Activated CD8-positive, alpha-beta memory T cell treated with anti-CD3 and anti-CD28 coated beads, Interleukin-2, amount 50 U/mL, for 1 hour (primary cell): ENCODE data around the gene SPATC1L.
"Not testable (repeated sequence)": the region's sequence is repeated elsewhere in the genome, so short reads cannot be mapped to it uniquely, and the experiment has no call there.

ENCODE experiments used
- DNase-seq: peaks from one replicate; pipeline ENCODE4 v3.0.0-alpha.2; 2020; ENCODE audit errors: extremely low read depth

SPATC1L gene

DNA sequence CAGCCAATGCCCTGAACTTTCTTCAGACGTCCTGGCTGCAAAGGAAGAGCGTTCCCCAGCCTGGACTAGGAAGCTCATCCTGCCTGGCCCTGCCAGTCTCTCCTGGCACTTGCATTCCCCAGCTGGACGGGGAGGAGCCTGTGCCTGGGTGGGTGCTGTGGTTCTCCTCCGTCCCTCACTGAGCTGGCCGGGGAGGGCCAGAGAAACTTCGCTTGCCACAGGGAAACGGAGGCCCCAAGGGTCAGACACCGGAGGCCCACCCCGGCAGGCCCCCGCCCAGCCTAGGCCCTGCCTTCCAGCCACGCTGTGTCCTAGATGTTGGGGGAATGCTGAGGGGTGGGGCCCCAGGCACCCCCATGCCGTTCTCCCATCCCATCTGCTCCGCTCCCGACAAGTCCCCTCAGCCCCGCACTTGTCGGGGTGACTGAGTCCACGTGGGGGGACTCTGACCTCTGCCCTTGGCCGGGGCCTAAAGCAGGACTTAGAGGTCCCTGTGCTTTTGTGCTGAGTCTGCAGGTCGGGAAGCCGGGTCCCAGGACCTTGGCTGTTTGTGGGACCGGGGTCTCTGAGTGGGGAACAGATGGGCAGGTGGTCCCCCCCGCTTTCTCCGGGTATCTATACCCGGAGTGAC is 33.7 kb downstream of the SPATC1L start:
- no peak for DNase-seq

DNA sequence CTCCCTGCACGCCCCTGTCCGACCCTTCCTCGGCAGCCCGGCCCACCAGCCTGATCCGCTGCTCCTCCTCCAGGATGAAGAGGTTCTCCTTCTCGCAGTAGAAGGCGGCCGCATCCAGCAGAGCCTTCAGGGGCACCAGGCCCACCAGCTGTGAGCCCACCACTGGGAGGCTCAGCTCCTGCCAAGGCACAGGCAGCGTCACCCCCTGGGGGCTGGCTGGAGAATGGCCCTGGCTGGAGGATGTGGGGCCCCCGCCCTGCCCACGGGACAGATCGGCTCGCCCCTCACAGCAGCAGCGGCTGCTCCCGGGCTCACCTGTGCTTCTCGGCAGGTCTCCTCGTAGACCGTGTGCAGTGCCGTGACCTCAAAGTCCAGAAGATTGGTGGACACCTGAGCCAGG is 34.2 kb downstream of the SPATC1L start:
- no peak for DNase-seq

DNA sequence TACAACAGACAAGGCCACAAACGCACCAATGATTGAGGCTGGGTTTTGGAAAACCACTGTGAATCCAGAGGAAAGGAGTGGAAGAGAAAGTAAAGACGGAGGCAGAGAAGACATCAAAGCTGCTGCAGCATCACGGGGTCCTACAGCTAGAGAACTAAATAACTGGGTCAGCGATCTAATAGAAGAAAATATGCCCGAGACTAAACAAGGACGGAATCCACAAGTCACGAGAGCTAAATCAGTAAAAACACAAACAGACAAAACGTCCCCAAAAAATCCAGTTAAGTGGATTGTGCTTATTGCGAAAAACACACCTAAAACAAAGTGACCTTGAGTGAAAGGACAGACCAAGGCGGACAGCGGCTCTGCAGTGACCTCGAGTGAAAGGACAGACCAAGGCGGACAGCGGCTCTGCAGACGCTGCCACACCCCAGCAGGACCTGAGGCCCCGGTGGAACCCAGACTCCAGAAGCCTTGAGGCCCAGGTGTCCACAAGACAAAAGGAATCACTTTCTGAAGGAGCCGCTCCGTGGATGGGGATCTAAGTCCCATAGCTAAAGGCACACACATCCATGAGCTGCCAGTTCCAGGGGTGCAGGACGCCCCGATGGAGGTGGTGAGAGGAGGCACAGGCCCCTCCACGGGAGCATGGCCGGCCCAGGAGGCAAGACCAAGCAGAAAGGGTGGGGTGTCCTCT is 34.9 kb downstream of the SPATC1L start:
- DNase-seq, result no peak

DNA sequence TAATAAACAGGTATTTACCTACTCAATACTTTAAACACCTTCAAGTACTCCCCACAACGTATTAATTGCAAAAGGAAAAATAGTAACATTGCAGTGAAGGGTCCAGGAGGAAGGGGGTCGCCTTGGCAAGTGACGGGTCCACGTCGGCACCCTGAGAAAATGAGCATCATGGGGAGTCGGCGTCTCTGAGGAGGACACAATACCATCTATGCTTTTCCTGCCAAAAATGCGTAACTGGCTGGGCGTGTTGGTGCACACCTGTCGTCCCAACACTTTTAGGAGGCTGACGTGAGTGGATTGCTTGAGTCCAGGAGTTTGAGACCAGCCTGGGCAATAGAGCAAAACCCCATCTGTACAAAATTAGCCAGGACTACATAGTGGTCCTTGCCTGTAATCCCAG is 36.2 kb downstream of the SPATC1L start:
- no peak for DNase-seq

DNA sequence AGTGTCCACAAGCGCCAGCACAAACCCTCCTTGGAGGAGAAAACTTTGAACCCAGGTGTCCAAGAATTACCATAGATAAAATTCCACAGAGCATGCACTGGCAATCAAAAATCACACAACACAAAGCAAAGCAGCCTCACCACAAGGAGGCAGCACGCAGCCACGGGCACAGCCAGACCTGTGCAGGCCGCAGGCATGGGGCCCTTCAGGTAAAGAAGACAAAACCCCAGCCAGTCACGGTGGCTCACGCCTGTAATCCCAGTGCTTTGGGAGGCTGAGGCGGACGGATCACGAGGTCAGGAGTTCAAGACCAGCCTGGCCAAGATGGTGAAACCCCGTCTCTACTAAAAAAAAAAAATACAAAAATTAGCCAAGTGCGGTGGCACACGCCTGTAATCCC is 36.8 kb downstream of the SPATC1L start:
- not testable (repeated sequence) for DNase-seq

DNA sequence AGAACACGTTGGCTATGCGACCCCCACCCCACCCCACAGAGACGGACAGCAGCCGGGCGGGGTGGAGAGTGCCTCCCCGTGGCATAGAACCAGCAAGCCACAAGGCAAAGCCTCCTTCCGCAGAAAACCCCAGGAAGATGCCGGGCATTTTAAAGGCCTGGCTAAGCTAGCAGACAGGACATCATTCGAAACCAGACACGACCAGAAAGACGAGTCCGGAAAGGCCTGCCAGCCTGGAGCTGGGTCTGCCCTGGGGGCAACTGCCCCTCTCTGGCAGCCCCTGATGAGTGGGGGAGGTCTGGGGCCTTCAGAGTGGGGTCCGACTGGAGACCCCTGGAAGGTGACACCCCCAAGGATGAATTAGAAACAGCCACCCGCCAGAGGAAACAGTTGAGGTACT is 37.4 kb downstream of the SPATC1L start:
- no peak for DNase-seq

DNA sequence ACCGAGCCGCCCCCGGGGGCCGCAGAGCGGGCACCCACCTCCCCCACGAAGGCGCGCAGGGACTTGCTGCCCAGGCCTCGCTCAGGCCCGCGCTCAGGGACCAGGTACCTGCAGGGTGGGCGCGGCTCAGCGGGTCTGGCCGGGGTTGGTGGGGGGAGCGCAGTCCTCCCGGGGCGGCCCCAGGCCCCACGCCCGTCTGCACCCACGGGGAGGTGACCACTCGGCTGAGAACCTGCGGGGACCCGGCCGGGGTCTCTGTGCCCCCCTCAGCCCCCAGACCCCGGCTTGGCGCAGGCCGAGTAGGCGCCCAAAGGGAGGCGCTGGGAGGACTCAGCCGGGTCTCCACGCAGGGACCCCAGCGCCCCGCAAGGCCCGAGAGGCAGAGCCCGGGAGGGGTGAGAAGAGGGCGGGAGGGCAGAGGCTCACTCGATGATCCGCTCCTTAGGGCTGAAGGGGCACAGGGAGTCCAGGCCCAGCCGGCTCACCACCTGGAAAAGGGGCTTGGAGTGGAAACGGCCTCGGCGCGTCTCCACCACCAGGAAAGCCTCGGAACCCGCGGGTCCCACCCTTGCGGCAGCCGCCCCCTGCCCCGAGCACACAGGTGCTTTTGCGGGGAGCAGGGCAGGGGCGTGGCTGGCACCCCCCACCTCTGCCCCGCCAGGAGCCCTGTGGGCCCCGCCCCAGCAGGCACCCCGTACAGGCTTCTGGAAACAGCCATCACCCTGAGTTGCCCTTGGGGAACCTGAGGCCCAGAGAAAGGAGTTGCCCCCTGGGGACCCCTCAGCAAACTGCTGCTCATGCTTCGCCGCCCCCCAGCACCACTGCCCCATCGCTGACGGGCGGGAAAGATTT is 38.2 kb downstream of the SPATC1L start:
- DNase-seq, result no peak

DNA sequence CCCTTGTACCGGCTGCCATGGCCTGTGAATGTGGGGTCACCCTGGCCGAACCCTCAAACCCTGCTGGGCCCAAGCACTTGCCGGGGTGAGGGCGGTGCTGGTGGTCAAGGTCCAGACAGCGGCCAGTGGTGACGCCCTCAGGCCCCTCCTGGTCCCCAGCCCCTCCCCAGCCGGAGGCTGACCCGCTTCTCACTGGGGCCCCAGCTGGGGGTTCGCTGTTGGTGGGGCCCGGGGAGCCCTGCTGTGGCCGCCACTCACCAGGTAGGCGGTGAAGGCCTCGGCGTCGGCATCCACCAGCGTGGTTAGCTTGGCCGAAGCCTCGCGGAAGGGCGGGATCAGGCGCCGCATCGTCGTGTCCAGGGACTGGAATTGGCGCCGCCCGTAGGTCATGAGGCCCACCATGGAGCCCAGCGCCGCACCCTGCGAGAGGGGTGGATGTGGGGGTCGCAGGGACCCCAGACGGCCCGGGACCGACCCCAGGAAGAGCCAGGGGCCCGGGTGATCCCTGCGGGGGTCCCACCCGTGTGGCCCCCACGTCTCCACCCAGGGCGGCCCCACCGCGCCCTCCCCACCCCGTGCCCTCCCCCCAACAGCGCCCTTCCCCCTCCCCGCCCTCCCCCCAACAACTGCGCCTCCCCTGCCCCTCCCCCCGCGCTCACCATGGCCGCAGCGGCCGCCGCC is 39.0 kb downstream of the SPATC1L start:
- DNase-seq, result no peak

DNA sequence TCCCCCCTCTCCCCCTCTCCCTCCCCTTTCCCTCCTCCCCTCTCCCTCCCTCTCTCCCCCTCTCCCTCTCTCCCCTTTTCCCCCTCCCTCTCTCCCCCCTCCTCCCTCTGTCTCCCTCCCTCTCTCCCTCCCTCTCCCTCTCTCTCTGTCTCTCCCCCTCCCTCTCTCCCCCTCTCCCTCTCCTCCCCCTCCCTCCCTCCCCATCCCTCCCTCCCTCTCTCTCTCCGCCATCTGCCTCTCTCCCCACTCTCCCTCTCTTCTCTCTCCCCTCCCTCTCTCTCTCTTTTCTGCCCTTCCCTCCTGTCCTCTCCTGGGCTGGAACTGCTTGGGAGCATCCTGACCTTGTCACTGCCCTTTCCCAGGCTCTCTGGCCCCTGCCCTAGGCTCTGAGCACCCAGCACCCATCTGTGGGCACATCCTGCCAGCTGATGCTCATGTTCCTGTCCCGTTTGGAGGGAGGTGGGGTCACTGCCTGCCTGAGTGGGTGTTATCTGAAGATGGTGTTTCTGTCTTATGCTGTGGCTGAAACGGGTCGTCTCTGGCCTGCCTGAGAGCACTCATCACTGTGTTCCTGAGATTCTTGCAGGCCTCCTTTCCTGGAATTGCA is 39.7 kb downstream of the SPATC1L start:
- no peak for DNase-seq

DNA sequence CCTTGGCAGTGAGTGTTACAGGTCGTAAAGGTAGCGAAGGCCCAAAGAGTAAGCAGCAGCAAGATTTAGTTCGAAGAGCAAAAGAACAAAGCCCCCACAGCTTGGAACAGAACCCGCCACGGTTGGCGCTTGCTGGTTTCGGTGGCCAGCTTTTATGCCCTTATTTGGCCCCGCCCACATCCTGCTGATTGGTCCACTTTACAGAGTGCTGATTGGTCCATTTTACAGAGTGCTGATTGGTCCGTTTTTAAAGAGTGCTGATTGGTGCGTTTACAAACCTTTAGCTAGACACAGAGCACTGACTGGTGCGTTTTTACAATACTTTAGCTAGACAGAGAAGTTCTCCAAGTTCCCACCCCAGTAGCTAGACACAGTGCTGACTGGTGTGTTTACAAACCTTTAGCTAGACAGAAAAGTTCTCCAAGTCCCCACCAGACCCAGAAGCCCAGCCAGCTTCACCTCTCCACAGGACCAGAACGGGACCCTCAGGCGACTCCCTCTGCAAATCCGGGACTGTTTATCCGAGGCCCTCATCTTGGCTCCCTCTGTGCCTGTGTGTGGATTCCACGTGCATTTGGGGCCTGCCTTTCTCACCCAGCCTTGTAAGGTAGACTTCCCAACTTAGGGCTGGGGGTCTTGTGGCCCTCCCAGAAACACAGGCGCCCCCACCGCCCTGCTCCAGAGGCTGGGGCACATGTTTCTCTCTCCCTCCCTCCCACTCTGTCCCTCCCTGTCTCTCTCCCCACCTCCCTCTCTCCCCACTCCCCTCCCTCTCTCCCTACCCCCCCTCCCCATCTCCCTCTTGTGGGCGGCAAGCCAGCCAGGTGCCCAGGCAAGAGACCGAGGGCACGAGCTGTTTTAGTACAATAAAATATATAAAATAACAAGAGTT is 41.4 kb downstream of the SPATC1L start:
- DNase-seq, result no peak

DNA sequence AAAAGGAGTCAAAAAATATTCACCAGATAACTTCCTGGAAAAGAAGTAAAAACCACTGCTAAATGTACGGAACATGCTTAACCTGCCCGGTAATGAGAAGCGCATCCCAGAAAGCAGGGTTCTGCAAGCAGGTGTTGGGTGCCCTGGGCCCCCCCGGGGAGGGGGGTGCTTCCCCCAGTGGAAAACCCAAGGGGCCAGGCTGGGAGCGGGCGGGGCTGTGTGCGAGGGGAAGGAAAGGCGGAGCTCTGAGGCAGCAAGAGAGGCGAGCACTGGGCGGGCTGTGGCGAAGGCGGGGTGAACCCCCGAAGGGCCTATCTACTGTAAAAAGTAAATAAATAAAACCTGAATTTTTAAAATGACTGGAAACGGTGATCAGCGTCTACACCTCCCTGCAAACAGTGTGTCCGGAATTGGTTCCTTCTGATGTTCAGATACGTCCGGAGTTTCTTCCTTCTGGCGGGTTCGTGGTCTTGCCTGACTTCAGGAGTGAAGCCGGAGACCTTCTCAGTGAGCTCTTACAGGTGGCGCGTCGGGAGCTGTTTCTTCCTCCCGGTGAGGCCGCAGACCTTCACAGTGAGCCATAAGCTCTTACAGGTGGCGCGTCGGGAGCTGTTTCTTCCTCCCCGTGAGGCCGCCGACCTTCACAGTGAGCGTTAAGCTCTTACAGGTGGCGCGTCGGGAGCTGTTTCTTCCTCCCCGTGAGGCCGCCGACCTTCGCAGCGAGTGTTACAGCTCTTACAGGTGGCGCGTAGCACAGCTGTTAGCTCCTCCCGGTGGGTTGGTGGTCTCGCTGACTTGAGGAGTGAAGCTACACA is 42.3 kb downstream of the SPATC1L start:
- DNase-seq, result no peak

DNA sequence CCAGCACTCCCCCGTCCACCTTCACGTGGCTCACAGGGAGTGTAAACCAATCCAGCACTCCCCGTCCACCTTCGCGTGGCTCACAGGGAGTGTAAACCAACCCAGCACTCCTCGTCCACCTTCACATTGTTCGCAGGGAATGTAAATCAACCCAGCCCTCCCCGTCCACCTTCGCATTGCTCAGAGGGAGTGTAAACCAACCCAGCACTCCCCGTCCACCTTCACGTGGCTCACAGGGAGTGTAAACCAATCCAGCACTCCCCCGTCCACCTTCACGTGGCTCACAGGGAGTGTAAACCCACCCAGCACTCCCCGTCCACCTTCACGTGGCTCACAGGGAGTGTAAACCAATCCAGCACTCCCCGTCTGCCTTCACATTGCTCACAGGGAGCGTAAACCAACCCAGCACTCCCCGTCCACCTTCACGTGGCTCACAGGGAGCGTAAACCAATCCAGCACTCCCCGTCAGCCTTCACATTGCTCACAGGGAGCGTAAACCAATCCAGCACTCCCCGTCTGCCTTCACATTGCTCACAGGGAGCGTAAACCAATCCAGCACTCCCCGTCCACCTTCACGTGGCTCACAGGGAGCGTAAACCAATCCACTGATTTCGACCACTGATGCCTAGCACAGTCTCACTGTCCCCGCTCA is 43.8 kb downstream of the SPATC1L start:
- not testable (repeated sequence) for DNase-seq

DNA sequence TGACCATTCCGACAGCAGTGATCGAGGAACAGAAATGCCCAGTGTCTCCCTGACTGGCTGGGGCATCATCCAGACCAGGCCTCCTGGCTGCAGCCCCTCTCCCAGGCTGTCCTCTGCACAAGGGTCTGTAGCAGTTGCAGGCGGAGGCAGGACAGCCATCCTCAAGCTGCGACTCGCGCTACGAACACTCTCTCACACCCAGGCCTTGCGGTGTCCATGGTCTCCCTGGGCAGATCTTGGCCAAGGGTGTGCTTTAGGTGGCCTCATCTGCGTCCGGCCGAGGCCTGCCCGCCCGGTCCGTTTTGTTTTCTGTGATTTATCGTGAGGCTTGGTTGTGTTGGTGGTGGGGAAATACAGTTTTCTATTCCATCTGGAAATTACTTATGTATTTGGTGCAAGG is 44.6 kb downstream of the SPATC1L start:
- no peak for DNase-seq

DNA sequence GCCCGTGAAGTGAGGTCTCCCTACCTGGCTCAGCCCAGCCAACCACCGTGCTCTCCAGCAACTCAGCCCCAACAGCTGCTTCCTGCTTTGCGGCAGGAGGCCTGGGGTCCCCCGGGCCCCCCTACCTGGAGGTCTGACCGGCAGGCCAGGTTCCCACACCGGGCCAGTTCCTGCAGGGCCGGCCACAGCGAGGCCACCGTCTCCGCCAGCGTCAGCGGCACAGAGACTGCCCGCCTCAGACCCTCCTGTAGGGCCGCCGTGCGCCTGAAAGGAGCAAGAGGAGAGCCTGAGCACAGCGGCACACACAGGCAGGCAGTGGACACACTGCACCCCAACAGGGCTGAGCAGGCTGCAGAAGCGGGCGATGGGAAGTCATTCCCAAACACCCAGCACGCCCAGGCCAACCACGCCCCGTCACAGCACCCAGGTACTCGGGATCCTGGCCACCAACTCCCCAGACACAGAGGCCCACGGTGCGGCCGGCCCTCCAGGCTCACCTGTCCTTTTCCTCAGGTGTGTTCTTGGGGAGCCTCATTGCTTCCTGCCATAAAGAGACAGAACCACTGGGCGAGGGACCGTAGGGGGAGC is 45.8 kb downstream of the SPATC1L start:
- DNase-seq, result no peak

DNA sequence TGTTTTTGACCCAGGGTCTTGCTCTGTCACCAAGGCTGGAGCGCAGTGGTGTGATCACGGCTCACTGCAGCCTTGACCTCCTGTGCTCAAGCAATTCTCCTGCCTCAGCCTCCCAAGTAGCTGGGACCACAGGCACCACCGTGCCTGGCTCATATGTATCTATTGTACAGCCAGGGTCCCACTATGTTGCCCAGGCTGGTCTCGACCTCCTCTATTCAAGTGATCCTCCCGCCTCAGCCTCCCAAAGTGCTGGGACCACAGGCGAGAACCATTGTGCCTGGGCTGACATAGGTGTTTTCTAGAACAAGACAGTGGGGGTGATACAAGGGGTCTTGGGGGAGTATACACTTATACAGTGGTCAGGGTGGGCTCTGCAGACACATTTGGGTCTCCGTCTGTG is 46.4 kb downstream of the SPATC1L start:
- no peak for DNase-seq

DNA sequence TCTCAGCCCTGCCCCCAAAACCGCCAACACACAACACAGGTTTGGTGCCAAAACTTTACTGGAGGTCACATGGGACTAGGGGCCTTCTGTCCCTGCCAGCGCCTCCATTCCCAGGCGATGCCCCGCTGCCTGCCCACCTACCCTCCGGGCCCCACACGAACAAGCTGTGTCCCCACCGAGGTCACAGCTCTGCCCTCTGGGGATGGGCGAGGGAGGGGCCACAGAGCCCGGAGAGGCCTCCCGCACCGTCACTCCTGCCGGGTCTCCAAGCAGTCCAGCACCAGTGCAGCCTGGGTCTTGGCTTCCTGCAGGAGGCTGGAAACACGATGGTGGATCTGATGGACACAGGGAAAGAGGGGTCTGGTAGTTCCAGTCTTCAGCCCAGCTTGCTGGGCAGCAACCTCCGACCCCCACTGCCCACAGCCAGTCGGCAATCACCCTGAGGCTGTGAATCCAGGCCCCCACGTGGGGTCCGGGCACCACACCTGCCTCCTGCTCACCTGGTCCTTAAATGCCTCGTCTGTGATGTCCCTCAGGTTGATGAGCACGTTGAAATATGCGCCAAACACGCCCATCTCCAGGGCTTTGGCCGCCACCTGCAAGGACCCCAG is 47.4 kb downstream of the SPATC1L start:
- DNase-seq, result no peak

DNA sequence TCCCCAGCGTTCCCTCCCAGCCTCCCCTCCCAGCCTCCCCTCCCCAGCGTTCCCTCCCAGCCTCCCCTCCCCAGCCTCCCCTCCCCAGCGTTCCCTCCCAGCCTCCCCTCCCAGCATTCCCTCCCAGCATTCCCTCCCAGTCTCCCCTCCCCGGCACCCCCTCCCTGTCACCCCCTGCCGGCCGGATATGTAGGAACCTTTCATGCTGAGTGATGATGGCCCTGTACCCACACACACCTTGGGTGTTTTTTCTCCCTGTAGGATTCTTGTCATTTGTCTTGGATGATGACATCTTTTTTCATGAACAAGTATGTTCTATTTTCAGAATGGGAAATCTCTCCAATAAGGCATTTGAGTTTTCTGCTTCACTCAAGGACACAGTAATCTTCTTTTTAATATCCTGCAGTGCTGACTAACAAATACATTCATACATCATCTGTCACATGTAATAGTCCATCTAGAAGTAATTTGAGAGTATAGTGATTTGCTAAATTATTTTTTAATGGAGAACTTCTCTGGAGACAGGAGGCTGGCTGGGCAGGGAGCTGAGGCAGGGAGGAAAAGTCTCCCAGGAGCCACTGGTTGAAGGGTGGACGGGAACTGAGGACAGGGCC is 48.4 kb downstream of the SPATC1L start:
- no peak for DNase-seq
